SU-DHL-6 (cell line): ENCODE data around the gene USP6NL.

Experiments
- H2AFZ ChIP-seq: fragments of 200-600 bp; sonication (generic); 2 replicates; pipeline ENCODE4 v1.6.1; 2014; ENCODE audit warnings: low read depth, mild to moderate bottlenecking, moderate library complexity, mixed read lengths, antibody characterized with exemption, low read length; ENCODE audit not compliant: severe bottlenecking
- H3F3A ChIP-seq: fragments of 200-600 bp; shearing (Covaris generic); 2 replicates; pipeline ENCODE4 v1.6.0; 2016; ENCODE audit warnings: antibody characterized with exemption, mild to moderate bottlenecking; ENCODE audit not compliant: insufficient read depth
- H3K27ac ChIP-seq: fragments of 200-600 bp; sonication (generic); 2 replicates; pipeline ENCODE4 v1.5.1; 2016; ENCODE audit warnings: low read depth, mild to moderate bottlenecking, low read length, moderate library complexity, mixed read lengths
- H3K27me3 ChIP-seq: fragments of 200-600 bp; sonication (generic), shearing (Covaris generic); 2 replicates; pipeline ENCODE4 v1.6.0; 2014; ENCODE audit warnings: mild to moderate bottlenecking, low read length
- H3K36me3 ChIP-seq: fragments of 200-600 bp; sonication (generic); 2 replicates; pipeline ENCODE4 v1.6.1; 2014; ENCODE audit warnings: mild to moderate bottlenecking, low read length, mixed read lengths
- H3K4me2 ChIP-seq: fragments of 300-600, 200-600 bp; shearing (Covaris generic), sonication (generic); 2 replicates; pipeline ENCODE4 v1.6.0; 2014; ENCODE audit warnings: low read length, low read depth, mild to moderate bottlenecking; ENCODE audit not compliant: poor library complexity, severe bottlenecking
- H3K4me3 ChIP-seq: fragments of 200-600 bp; sonication (generic); 2 replicates; pipeline ENCODE4 v1.5.1; 2014; ENCODE audit warnings: antibody characterized with exemption, low read length, mild to moderate bottlenecking, mixed read lengths; ENCODE audit not compliant: insufficient read depth, poor library complexity, severe bottlenecking
- H3K79me2 ChIP-seq: fragments of 200-600 bp; sonication (generic); 2 replicates; pipeline ENCODE4 v1.6.1; 2014; ENCODE audit warnings: mild to moderate bottlenecking, low read length, moderate library complexity; ENCODE audit not compliant: insufficient read depth
- H3K9ac ChIP-seq: fragments of 200-600 bp; sonication (generic); 2 replicates; pipeline ENCODE4 v1.7.0; 2014; ENCODE audit warnings: mild to moderate bottlenecking, low read length
- H3K9me2 ChIP-seq: fragments of 200-600 bp; sonication (generic); replicated peaks from 2 replicates; pipeline ENCODE4 v1.6.1; 2014; ENCODE audit warnings: low read length; ENCODE audit not compliant: insufficient read depth
- H3K9me3 ChIP-seq: fragments of 200-600 bp; sonication (generic); 2 replicates; pipeline ENCODE4 v1.6.1; 2014; ENCODE audit warnings: low read length, mixed read lengths; ENCODE audit not compliant: insufficient read depth
- H4K20me1 ChIP-seq: fragments of 200-600 bp; sonication (generic); 2 replicates; pipeline ENCODE4 v1.6.1; 2014; ENCODE audit warnings: low read depth, mild to moderate bottlenecking, antibody characterized with exemption, low read length, moderate library complexity, mixed read lengths
- CTCF ChIP-seq: fragments of 200-600 bp; sonication (generic); IDR thresholded peaks from one replicate; pipeline ENCODE4 v1.5.1; 2017; ENCODE audit warnings: antibody characterized with exemption, mild to moderate bottlenecking, low read length, moderate library complexity; ENCODE audit not compliant: insufficient read depth, poor library complexity, severe bottlenecking
- EZH2phosphoT487 ChIP-seq: fragments of 200-600 bp; sonication (generic), shearing (Covaris generic); conservative IDR thresholded peaks from 2 replicates; pipeline ENCODE4 v1.6.1; 2018; ENCODE audit warnings: mild to moderate bottlenecking, antibody characterized with exemption, low read length, moderate library complexity, mixed read lengths

The USP6NL gene

GRCh38 chr10:11444531-11445228, 166.8 kb downstream of the USP6NL start:
- Histone ChIP-seq H3K4me2 (no peak overlapping the region), H3K9me2 (no peaks in the 10 kb centered on the region), H3K27me3 (no peaks in the 10 kb centered on the region), H3K4me3 (no peak overlapping the region), H2AFZ (no peak overlapping the region), H3K9me3 (no peaks in the 10 kb centered on the region), H3K27ac (no peak overlapping the region), H4K20me1 (no peaks in the 10 kb centered on the region), H3K79me2 (no peaks in the 10 kb centered on the region), H3F3A (no peaks in the 10 kb centered on the region), H3K9ac (no peak overlapping the region), H3K36me3 (no peaks in the 10 kb centered on the region)
- TF ChIP-seq EZH2phosphoT487, result no peak
- TF ChIP-seq CTCF, result no peak

- Histone ChIP-seq H3F3A (no peaks in the 10 kb centered on the region), H3K79me2 (no peaks in the 10 kb centered on the region), H2AFZ (no peak overlapping the region), H3K27ac (no peak overlapping the region), H3K36me3 (no peaks in the 10 kb centered on the region), H3K9ac (no peak overlapping the region), H3K4me3 (no peak overlapping the region), H4K20me1 (no peaks in the 10 kb centered on the region), H3K4me2 (no peak overlapping the region), H3K27me3 (no peaks in the 10 kb centered on the region), H3K9me2 (no peaks in the 10 kb centered on the region), H3K9me3 (no peaks in the 10 kb centered on the region)
- TF ChIP-seq EZH2phosphoT487, result no peak
- TF ChIP-seq CTCF, result no peak
These were observed 167.3 kb downstream of the USP6NL start for GRCh38 chr10:11444155-11444530.

GRCh38 chr10:11443468-11444154, 167.8 kb downstream of the USP6NL start:
- no peaks in the 10 kb centered on the region for H4K20me1 ChIP-seq
- H3F3A ChIP-seq, result no peaks in the 10 kb centered on the region
- no peak overlapping the region for H3K9ac ChIP-seq
- no peaks in the 10 kb centered on the region for H3K36me3 ChIP-seq
- no peak overlapping the region for H2AFZ ChIP-seq
- H3K9me2 ChIP-seq, result no peaks in the 10 kb centered on the region
- H3K79me2 ChIP-seq, result no peaks in the 10 kb centered on the region
- H3K4me3 ChIP-seq, result no peak overlapping the region
- H3K4me2 ChIP-seq, result no peak overlapping the region
- no peaks in the 10 kb centered on the region for H3K9me3 ChIP-seq
- TF ChIP-seq CTCF (no peak), EZH2phosphoT487 (no peak)
- no peak overlapping the region for H3K27ac ChIP-seq
- no peaks in the 10 kb centered on the region for H3K27me3 ChIP-seq
